ACC112 (cell line): ENCODE results near the gene SESN1.
"Not testable (repeated sequence)": the region's sequence is repeated elsewhere in the genome, so short reads cannot be mapped to it uniquely, and the experiment has no call there.

Experiments used
- H2AFZ ChIP-seq: fragments of 200-600 bp; sonication (generic); one replicate; pipeline ENCODE4 v1.6.0; 2017; ENCODE audit warnings: antibody characterized with exemption, low read length; ENCODE audit not compliant: unreplicated experiment
- H3K27ac ChIP-seq: fragments of 200-600 bp; sonication (generic); 2 replicates; pipeline ENCODE4 v1.5.1; 2014; ENCODE audit warnings: low read depth, mild to moderate bottlenecking, antibody characterized with exemption, low read length, moderate library complexity
- H3K27me3 ChIP-seq: fragments of 200-600 bp; sonication (generic); 2 replicates; pipeline ENCODE4 v1.6.1; 2014; ENCODE audit warnings: mild to moderate bottlenecking, antibody characterized with exemption, low read length, moderate library complexity, mixed read lengths; ENCODE audit not compliant: insufficient read depth
- H3K36me3 ChIP-seq: fragments of 200-600 bp; sonication (generic); 2 replicates; pipeline ENCODE4 v1.6.1; 2016; ENCODE audit warnings: mild to moderate bottlenecking, antibody characterized with exemption, low read length, moderate library complexity, mixed read lengths; ENCODE audit not compliant: insufficient read depth
- H3K4me1 ChIP-seq: fragments of 200-600 bp; sonication (generic); one replicate; pipeline ENCODE4 v1.6.1; 2016; ENCODE audit warnings: low read length, mixed read lengths; ENCODE audit not compliant: insufficient read depth, unreplicated experiment, control insufficient read depth
- H3K4me3 ChIP-seq: fragments of 200-600 bp; sonication (generic); 2 replicates; pipeline ENCODE4 v1.5.1; 2014; ENCODE audit warnings: mild to moderate bottlenecking, low read depth, low read length
- H3K79me2 ChIP-seq: fragments of 200-600 bp; sonication (generic); one replicate; pipeline ENCODE4 v1.6.0; 2016; ENCODE audit warnings: low read length; ENCODE audit not compliant: control insufficient read depth, unreplicated experiment, insufficient read depth

Gene SESN1

GRCh38 chr6:108987156-108987555 is 107.5 kb downstream of the SESN1 start:
- Histone ChIP-seq H2AFZ (no peak overlapping the region), H3K4me3 (no peak overlapping the region), H3K27ac (no peak overlapping the region), H3K79me2 (no peaks in the 10 kb centered on the region), H3K27me3 (no peaks in the 10 kb centered on the region), H3K4me1 (no peaks in the 10 kb centered on the region), H3K36me3 (peaks cover 26% of the 10 kb centered on the region)

GRCh38 chr6:108985301-108985700 is 109.3 kb downstream of the SESN1 start:
- Histone ChIP-seq H3K27ac (no peak overlapping the region), H3K4me3 (no peak overlapping the region), H2AFZ (no peak overlapping the region), H3K36me3 (peaks cover 22% of the 10 kb centered on the region), H3K79me2 (no peaks in the 10 kb centered on the region), H3K4me1 (no peaks in the 10 kb centered on the region), H3K27me3 (no peaks in the 10 kb centered on the region)

- Histone ChIP-seq H2AFZ (no peak overlapping the region), H3K36me3 (peaks cover 7% of the 10 kb centered on the region)
Observed at GRCh38 chr6:108983151-108983550, 111.5 kb downstream of the SESN1 start.

GRCh38 chr6:108982154-108983113 is 112.2 kb downstream of the SESN1 start:
- Histone ChIP-seq H3K4me1 (no peaks in the 10 kb centered on the region), H2AFZ (no peak overlapping the region), H3K79me2 (no peaks in the 10 kb centered on the region), H3K27ac (no peak overlapping the region), H3K36me3 (peaks cover 3% of the 10 kb centered on the region; the same call in 1 of the 2 replicates), H3K27me3 (no peaks in the 10 kb centered on the region), H3K4me3 (no peak overlapping the region)

More at GRCh38 chr6:108983151-108983550, 111.5 kb downstream of the SESN1 start:
- Histone ChIP-seq H3K4me3 (no peak overlapping the region), H3K27me3 (no peaks in the 10 kb centered on the region), H3K27ac (0 out of 2 replicates have a peak overlapping the region, but pooled peaks have one; percentile 8), H3K4me1 (no peaks in the 10 kb centered on the region), H3K79me2 (no peaks in the 10 kb centered on the region)

- not testable (repeated sequence) for H3K27me3 ChIP-seq, H3K27ac ChIP-seq, H3K4me3 ChIP-seq, H3K36me3 ChIP-seq, H3K4me1 ChIP-seq, H3K79me2 ChIP-seq, H2AFZ ChIP-seq
Observed at GRCh38 chr6:108978638-108979037, 116.0 kb downstream of the SESN1 start.

- no peak overlapping the region for H2AFZ ChIP-seq
- no peaks in the 10 kb centered on the region for H3K36me3 ChIP-seq
- H3K4me1 ChIP-seq = peaks cover 4% of the 10 kb centered on the region
- H3K27ac ChIP-seq = no peak overlapping the region
- no peak overlapping the region for H3K4me3 ChIP-seq
- no peaks in the 10 kb centered on the region for H3K27me3 ChIP-seq
- no peaks in the 10 kb centered on the region for H3K79me2 ChIP-seq
Observed at GRCh38 chr6:108974201-108974600, 120.4 kb downstream of the SESN1 start.

- Histone ChIP-seq H2AFZ (no peak overlapping the region), H3K4me1 (peaks cover 18% of the 10 kb centered on the region), H3K79me2 (no peaks in the 10 kb centered on the region), H3K27me3 (no peaks in the 10 kb centered on the region), H3K27ac (no peak overlapping the region), H3K4me3 (no peak overlapping the region), H3K36me3 (no peaks in the 10 kb centered on the region)
Observed at GRCh38 chr6:108969776-108970175, 124.9 kb downstream of the SESN1 start.

- Histone ChIP-seq H3K27ac (no peak overlapping the region), H3K27me3 (no peaks in the 10 kb centered on the region), H3K36me3 (no peaks in the 10 kb centered on the region), H3K4me3 (no peak overlapping the region), H3K79me2 (no peaks in the 10 kb centered on the region), H2AFZ (no peak overlapping the region), H3K4me1 (peaks cover 18% of the 10 kb centered on the region)
Observed at GRCh38 chr6:108968325-108969316, 126.0 kb downstream of the SESN1 start.

- no peaks in the 10 kb centered on the region for H3K79me2 ChIP-seq
- no peak overlapping the region for H3K4me3 ChIP-seq
- H3K27me3 ChIP-seq = no peaks in the 10 kb centered on the region
- peak overlapping the region; percentile 10 for H2AFZ ChIP-seq
- H3K36me3 ChIP-seq = no peaks in the 10 kb centered on the region
- peak overlapping the region; percentile 12; the same call in 1 of the 2 replicates for H3K27ac ChIP-seq
- peaks cover 21% of the 10 kb centered on the region for H3K4me1 ChIP-seq
Observed at GRCh38 chr6:108966855-108967755, 127.5 kb downstream of the SESN1 start.

- H3K79me2 ChIP-seq = no peaks in the 10 kb centered on the region
- H3K27ac ChIP-seq = no peak overlapping the region
- peaks cover 30% of the 10 kb centered on the region for H3K4me1 ChIP-seq
- no peaks in the 10 kb centered on the region for H3K27me3 ChIP-seq
- no peak overlapping the region for H3K4me3 ChIP-seq
- no peaks in the 10 kb centered on the region for H3K36me3 ChIP-seq
- no peak overlapping the region for H2AFZ ChIP-seq
Observed at GRCh38 chr6:108966251-108966650, 128.4 kb downstream of the SESN1 start.
